ENCODE data around the gene ARMC10.
"Not testable (repeated sequence)": the region's sequence is repeated elsewhere in the genome, so short reads cannot be mapped to it uniquely, and the experiment has no call there.

Gene ARMC10

GRCh38 chr7:103075337-103075918, 488 bp downstream of the ARMC10 start:
- in situ Hi-C loops (cut with MboI; ENCODE audit: low pct_unique_long_range_greater_than_20kb, low sequenced_read_pairs) = no loop called here
- peak; percentile 57 for DNase-seq

- DNase-seq = no peak
- in situ Hi-C loops (cut with MboI; ENCODE audit: low pct_unique_long_range_greater_than_20kb, low sequenced_read_pairs) = no loop called here
Measured at GRCh38 chr7:103076764-103077163, 1.8 kb downstream of the ARMC10 start.

GRCh38 chr7:103077318-103077717, 2.4 kb downstream of the ARMC10 start:
- no peak for DNase-seq
- in situ Hi-C loops (cut with MboI; ENCODE audit: low pct_unique_long_range_greater_than_20kb, low sequenced_read_pairs) = no loop called here

- DNase-seq = peak; percentile 60
- in situ Hi-C loops (cut with MboI; ENCODE audit: low pct_unique_long_range_greater_than_20kb, low sequenced_read_pairs) = not testable (repeated sequence)
Measured at GRCh38 chr7:103078226-103078625, 3.3 kb downstream of the ARMC10 start.

GRCh38 chr7:103079836-103080235, 4.9 kb downstream of the ARMC10 start:
- in situ Hi-C loops (cut with MboI; ENCODE audit: low pct_unique_long_range_greater_than_20kb, low sequenced_read_pairs) = no loop called here
- DNase-seq = no peak

GRCh38 chr7:103080923-103081322, 6.0 kb downstream of the ARMC10 start:
- in situ Hi-C loops (cut with MboI; ENCODE audit: low pct_unique_long_range_greater_than_20kb, low sequenced_read_pairs) = no loop called here

GRCh38 chr7:103082497-103082896, 7.6 kb downstream of the ARMC10 start:
- in situ Hi-C loops (cut with MboI; ENCODE audit: low pct_unique_long_range_greater_than_20kb, low sequenced_read_pairs) = no loop called here
- DNase-seq = no peak

More at GRCh38 chr7:103080923-103081322, 6.0 kb downstream of the ARMC10 start:
- no peak for DNase-seq

- DNase-seq = no peak
- in situ Hi-C loops (cut with MboI; ENCODE audit: low pct_unique_long_range_greater_than_20kb, low sequenced_read_pairs) = no loop called here
Measured at GRCh38 chr7:103083210-103083609, 8.3 kb downstream of the ARMC10 start.

- DNase-seq; in situ Hi-C loops (cut with MboI; ENCODE audit: low pct_unique_long_range_greater_than_20kb, low sequenced_read_pairs): not testable (repeated sequence)
Measured at GRCh38 chr7:103092321-103092720, 17.4 kb downstream of the ARMC10 start.

- in situ Hi-C loops (cut with MboI; ENCODE audit: low pct_unique_long_range_greater_than_20kb, low sequenced_read_pairs) = no loop called here
- DNase-seq = no peak
Measured at GRCh38 chr7:103093429-103093828, 18.5 kb downstream of the ARMC10 start.

GRCh38 chr7:103094102-103094501, 19.2 kb downstream of the ARMC10 start:
- in situ Hi-C loops (cut with MboI; ENCODE audit: low pct_unique_long_range_greater_than_20kb, low sequenced_read_pairs) = no loop called here

GRCh38 chr7:103095558-103095957, 20.6 kb downstream of the ARMC10 start:
- DNase-seq; in situ Hi-C loops (cut with MboI; ENCODE audit: low pct_unique_long_range_greater_than_20kb, low sequenced_read_pairs): not testable (repeated sequence)

More at GRCh38 chr7:103094102-103094501, 19.2 kb downstream of the ARMC10 start:
- no peak for DNase-seq

- in situ Hi-C loops (cut with MboI; ENCODE audit: low pct_unique_long_range_greater_than_20kb, low sequenced_read_pairs) = no loop called here
- DNase-seq = no peak
Measured at GRCh38 chr7:103097041-103097440, 22.1 kb downstream of the ARMC10 start.

- no peak for DNase-seq
- in situ Hi-C loops (cut with MboI; ENCODE audit: low pct_unique_long_range_greater_than_20kb, low sequenced_read_pairs) = no loop called here
Measured at GRCh38 chr7:103100348-103100747, 25.4 kb downstream of the ARMC10 start.

GRCh38 chr7:103101543-103101942, 26.6 kb downstream of the ARMC10 start:
- DNase-seq = no peak
- in situ Hi-C loops (cut with MboI; ENCODE audit: low pct_unique_long_range_greater_than_20kb, low sequenced_read_pairs) = no loop called here

- in situ Hi-C loops (cut with MboI; ENCODE audit: low pct_unique_long_range_greater_than_20kb, low sequenced_read_pairs) = no loop called here
- no peak for DNase-seq
Measured at GRCh38 chr7:103106005-103106702, 31.2 kb downstream of the ARMC10 start.

- DNase-seq; in situ Hi-C loops (cut with MboI; ENCODE audit: low pct_unique_long_range_greater_than_20kb, low sequenced_read_pairs): not testable (repeated sequence)
Measured at GRCh38 chr7:103106703-103107070, 31.7 kb downstream of the ARMC10 start.

GRCh38 chr7:103113164-103113563, 38.2 kb downstream of the ARMC10 start:
- in situ Hi-C loops (cut with MboI; ENCODE audit: low pct_unique_long_range_greater_than_20kb, low sequenced_read_pairs) = no loop called here
- no peak for DNase-seq

- DNase-seq = no peak
- in situ Hi-C loops (cut with MboI; ENCODE audit: low pct_unique_long_range_greater_than_20kb, low sequenced_read_pairs) = no loop called here
Measured at GRCh38 chr7:103114576-103115008, 39.7 kb downstream of the ARMC10 start.

GRCh38 chr7:103115771-103116170, 40.8 kb downstream of the ARMC10 start:
- in situ Hi-C loops (cut with MboI; ENCODE audit: low pct_unique_long_range_greater_than_20kb, low sequenced_read_pairs) = no loop called here
- no peak for DNase-seq

GRCh38 chr7:103116511-103116910, 41.6 kb downstream of the ARMC10 start:
- DNase-seq = no peak
- in situ Hi-C loops (cut with MboI; ENCODE audit: low pct_unique_long_range_greater_than_20kb, low sequenced_read_pairs) = no loop called here
